CD14-positive monocyte (primary cell): ENCODE results near the gene FRMD4A. TPM values are rescaled to one million over a fixed set of nuclear protein-coding genes. Genes with fewer than 3 reads are reported as not detected.

Source experiments
- DNase-seq, 3 donors: peaks; one replicate each; pipeline ENCODE4 v3.0.0-alpha.2; 2011 to 2022
- H2AFZ ChIP-seq: 2 replicates; pipeline ENCODE4 v1.6.0; 2012; ENCODE audit warnings: mild to moderate bottlenecking, low read depth, low read length, inconsistent platforms; ENCODE audit not compliant: insufficient read depth, poor library complexity, severe bottlenecking
- H3K27ac ChIP-seq, 2 donors: 1 replicate in 1 of 2; 2 replicates in 1 of 2; pipeline ENCODE4 v1.5.1; 2012 to 2013; ENCODE audit warnings: low read length in 2 of 2, control low read depth in 1 of 2, inconsistent platforms in 1 of 2, low read depth in 1 of 2, mild to moderate bottlenecking in 1 of 2
- H3K27me3 ChIP-seq, 2 donors: one replicate each; pipeline versions ENCODE4 v1.6.0 to v1.6.1; 2011 to 2013; ENCODE audit warnings: low read length in 2 of 2; ENCODE audit not compliant: control insufficient read depth in 2 of 2, insufficient read depth in 2 of 2
- H3K36me3 ChIP-seq, 2 donors: replicated peaks in 1 of 2; 1 replicate in 1 of 2; 2 replicates in 1 of 2; pipeline versions ENCODE4 v1.5.1 to v1.6.1; 2012 to 2013; ENCODE audit warnings: low read length in 2 of 2, control low read depth in 1 of 2, inconsistent platforms in 1 of 2, mild to moderate bottlenecking in 1 of 2; ENCODE audit not compliant: insufficient read depth in 2 of 2, control insufficient read depth in 1 of 2
- H3K4me1 ChIP-seq, 2 donors: 1 replicate in 1 of 2; 2 replicates in 1 of 2; pipeline versions ENCODE4 v1.5.1 to v1.6.1; 2012 to 2013; ENCODE audit warnings: low read length in 2 of 2, control low read depth in 1 of 2, inconsistent platforms in 1 of 2, mild to moderate bottlenecking in 1 of 2, moderate library complexity in 1 of 2; ENCODE audit not compliant: insufficient read depth in 2 of 2, control insufficient read depth in 1 of 2
- H3K4me2 ChIP-seq: replicated peaks from 2 replicates; pipeline ENCODE3; 2012; ENCODE audit warnings: low read length, moderate library complexity, mild to moderate bottlenecking; ENCODE audit not compliant: poor library complexity, severe bottlenecking; ENCODE audit errors: extremely low read depth
- H3K4me3 ChIP-seq, 3 experiments: fragments of 200-600 bp in 1 of 3; sonication (generic) in 1 of 3; replicated peaks in 1 of 3; 1 replicate in 2 of 3; 2 replicates in 1 of 3; pipeline ENCODE4 v1.5.1; 2011 to 2013; ENCODE audit warnings: low read length in 3 of 3, mild to moderate bottlenecking in 3 of 3, control low read depth in 2 of 3, low read depth in 2 of 3, inconsistent platforms in 1 of 3, moderate library complexity in 1 of 3
- H3K79me2 ChIP-seq: 2 replicates; pipeline ENCODE4 v1.6.0; 2012; ENCODE audit warnings: mild to moderate bottlenecking, control low read depth, inconsistent platforms, low read length, moderate library complexity; ENCODE audit not compliant: insufficient read depth
- H3K9ac ChIP-seq: 2 replicates; pipeline ENCODE4 v1.6.0; 2017; ENCODE audit warnings: low read length, mild to moderate bottlenecking; ENCODE audit not compliant: insufficient read depth, poor library complexity, severe bottlenecking
- H3K9me3 ChIP-seq, 2 donors: replicated peaks in 1 of 2; 1 replicate in 1 of 2; 2 replicates in 1 of 2; pipeline versions ENCODE4 v1.5.1 to v1.6.1; 2012 to 2013; ENCODE audit warnings: low read length in 2 of 2, control low read depth in 1 of 2; ENCODE audit not compliant: control insufficient read depth in 1 of 2, insufficient read depth in 1 of 2
- H4K20me1 ChIP-seq: 2 replicates; pipeline ENCODE4 v1.6.0; 2012; ENCODE audit warnings: mild to moderate bottlenecking, low read length, control low read depth, moderate library complexity; ENCODE audit not compliant: insufficient read depth
- H3K27ac Mint-ChIP-seq, 7 donors: one replicate each; pipeline ENCODE4 v1.8.0; 2020; ENCODE audit warnings: mild to moderate bottlenecking in 7 of 7, mixed read lengths in 7 of 7, moderate library complexity in 6 of 7, inconsistent platforms in 2 of 7
- H3K27me3 Mint-ChIP-seq, 3 donors: one replicate each; pipeline ENCODE4 v1.8.0; 2021 to 2022; ENCODE audit warnings: low read depth in 3 of 3, mild to moderate bottlenecking in 3 of 3, mixed read lengths in 3 of 3, moderate library complexity in 3 of 3, inconsistent platforms in 1 of 3
- H3K36me3 Mint-ChIP-seq, 2 donors: one replicate each; pipeline ENCODE4 v1.8.0; 2020; ENCODE audit warnings: mixed read lengths in 2 of 2, inconsistent platforms in 1 of 2, mild to moderate bottlenecking in 1 of 2
- H3K4me1 Mint-ChIP-seq: one replicate; pipeline ENCODE4 v1.8.0; 2020; ENCODE audit warnings: mild to moderate bottlenecking, mixed read lengths
- H3K4me3 Mint-ChIP-seq, 2 donors: one replicate each; pipeline ENCODE4 v1.8.0; 2020; ENCODE audit warnings: mild to moderate bottlenecking in 2 of 2, mixed read lengths in 2 of 2, moderate library complexity in 1 of 2
- H3K9me3 Mint-ChIP-seq, 7 donors: one replicate each; pipeline ENCODE4 v1.8.0; 2020 to 2022; ENCODE audit warnings: mixed read lengths in 7 of 7, mild to moderate bottlenecking in 6 of 7, moderate library complexity in 6 of 7, inconsistent platforms in 2 of 7
- CTCF ChIP-seq: fragments of 200-600 bp; IDR thresholded peaks from one replicate; pipeline ENCODE4 v1.8.0; 2022; ENCODE audit warnings: antibody characterized with exemption, mild to moderate bottlenecking
- WGBS: methylation state at CpG from one replicate; pipeline ENCODE4 v1.1.5; 2013; ENCODE audit warnings: missing lambda C conversion rate; ENCODE audit not compliant: insufficient coverage; 5-methylcytosine and 5-hydroxymethylcytosine counted together
- intact Hi-C, 2 donors: fragments of 100-400 bp; cut with micrococcal nuclease; formaldehyde crosslinking; loops; one replicate each; pipeline versions ENCODE4 v1.15.0 to v1.15.1; 2023
- polyA plus RNA-seq, 3 donors: library from polyadenylated mRNA; depleted of rRNA in 1 of 3; unstranded in 2 of 3; stranded (reverse) in 1 of 3; fragments of 300-500 nt in 2 of 3; fragments of >200 nt in 1 of 3; fragmentation: Illumina TruSeq in 2 of 3; gene quantifications; 1 replicate in 2 of 3; 2 replicates in 1 of 3; pipeline ENCODE4 v1.2.3, GENCODE V29; 2012 to 2021

Gene FRMD4A
- polyA plus RNA-seq, 3 donors = 0.12 TPM; not detected in 2

- Histone ChIP-seq H3K9ac (no peak overlapping the region), H3K4me3 (no peak overlapping the region), H3K9me3 (no peaks in the 10 kb centered on the region), H3K27ac (no peak overlapping the region), H3K79me2 (no peaks in the 10 kb centered on the region), H3K4me2 (no peak overlapping the region), H4K20me1 (no peaks in the 10 kb centered on the region), H3K27me3 (no peaks in the 10 kb centered on the region), H2AFZ (no peak overlapping the region), H3K36me3 (no peaks in the 10 kb centered on the region), H3K4me1 (peaks cover 16% of the 10 kb centered on the region in 2 donors)
- H3K27ac Mint-ChIP-seq = no peak overlapping the region
- no peaks in the 10 kb centered on the region for H3K36me3 Mint-ChIP-seq
- peaks cover 0 to 2% (median 1%) of the 10 kb centered on the region in 3 donors for H3K27me3 Mint-ChIP-seq
- H3K9me3 Mint-ChIP-seq = no peaks in the 10 kb centered on the region
- no peak overlapping the region for H3K4me3 Mint-ChIP-seq
- DNase-seq = no peak
- peaks cover 21% of the 10 kb centered on the region for H3K4me1 Mint-ChIP-seq
- WGBS = 92% methylated on average over 4 of the region's 10 CpGs
- no peak for TF ChIP-seq CTCF
- intact Hi-C loops = no loop called here
Measured at GRCh38 chr10:13700473-13701144, 630.1 kb downstream of the FRMD4A start.

- Histone ChIP-seq H3K27me3 (no peaks in the 10 kb centered on the region), H3K79me2 (no peaks in the 10 kb centered on the region), H3K9me3 (no peaks in the 10 kb centered on the region), H3K4me1 (peaks cover 2 to 4% of the 10 kb centered on the region in 2 donors), H3K36me3 (no peaks in the 10 kb centered on the region), H3K27ac (no peak overlapping the region), H4K20me1 (no peaks in the 10 kb centered on the region), H3K4me3 (no peak overlapping the region), H3K9ac (no peak overlapping the region), H2AFZ (no peak overlapping the region), H3K4me2 (no peak overlapping the region)
- H3K36me3 Mint-ChIP-seq = no peaks in the 10 kb centered on the region
- H3K27me3 Mint-ChIP-seq = peaks cover 0 to 1% (median 1%) of the 10 kb centered on the region in 3 donors
- no peak for DNase-seq
- peaks cover 7% of the 10 kb centered on the region for H3K4me1 Mint-ChIP-seq
- no peaks in the 10 kb centered on the region for H3K9me3 Mint-ChIP-seq
- no peak overlapping the region for H3K4me3 Mint-ChIP-seq
- TF ChIP-seq CTCF = no peak
- no peak overlapping the region for H3K27ac Mint-ChIP-seq
- WGBS = 93% methylated on average over 7 of the region's 10 CpGs
- intact Hi-C loops = no loop called here
Measured at GRCh38 chr10:13699216-13699615, 631.5 kb downstream of the FRMD4A start.
